GM18507 (cell line): ENCODE measurements around the gene CSF1.

Experiments used
- DNase-seq: peaks from one replicate; pipeline ENCODE4 v3.0.0; 2011; ENCODE audit warnings: low read depth; ENCODE audit not compliant: insufficient read length; ENCODE audit errors: extremely low spot score
- FAIRE-seq: peaks from 2 replicates; lab custom pipeline; 2011; peaks lifted over from hg19 to GRCh38; lab: Jason Lieb, UNC

The CSF1 gene

GRCh38 chr1:109960745-109961094 lies 50.1 kb downstream of the CSF1 start:
- DNase-seq (no peak), FAIRE-seq (no peak)

GRCh38 chr1:109963864-109964263 lies 53.2 kb downstream of the CSF1 start:
- FAIRE-seq (no peak), DNase-seq (no peak)

DNA sequence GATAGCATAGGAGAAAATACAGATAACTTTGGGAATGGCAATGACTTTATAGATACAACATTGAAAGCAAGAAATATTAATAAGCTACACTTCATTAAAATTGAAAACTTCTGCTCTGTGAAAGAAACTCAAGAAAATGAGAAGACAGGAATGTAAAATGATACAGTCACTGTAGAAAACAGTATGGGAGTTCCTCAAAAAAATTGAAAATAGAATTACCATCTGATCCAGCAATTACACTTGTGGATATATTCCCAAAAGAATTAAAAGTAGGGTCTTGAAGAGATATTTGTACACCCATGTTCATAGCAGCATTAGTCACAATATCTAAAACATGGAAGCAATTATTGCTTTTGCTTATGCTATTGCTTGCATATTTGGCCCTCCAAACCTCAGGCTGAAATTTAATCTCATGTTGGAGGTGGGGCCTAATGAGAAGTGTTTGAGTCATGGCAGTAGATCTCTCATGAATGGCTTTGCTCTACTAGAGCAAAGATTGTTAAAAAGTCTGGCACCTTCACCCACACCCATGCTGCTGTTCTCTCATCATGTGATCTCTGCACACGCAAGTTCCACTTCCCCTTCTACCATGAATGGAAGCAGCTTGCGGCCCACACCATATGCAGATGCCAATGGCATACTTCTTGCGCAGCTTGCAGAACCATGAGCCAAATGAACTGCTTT lies 58.6 kb downstream of the CSF1 start:
- no peak for DNase-seq
- peak; percentile 56 for FAIRE-seq

DNA sequence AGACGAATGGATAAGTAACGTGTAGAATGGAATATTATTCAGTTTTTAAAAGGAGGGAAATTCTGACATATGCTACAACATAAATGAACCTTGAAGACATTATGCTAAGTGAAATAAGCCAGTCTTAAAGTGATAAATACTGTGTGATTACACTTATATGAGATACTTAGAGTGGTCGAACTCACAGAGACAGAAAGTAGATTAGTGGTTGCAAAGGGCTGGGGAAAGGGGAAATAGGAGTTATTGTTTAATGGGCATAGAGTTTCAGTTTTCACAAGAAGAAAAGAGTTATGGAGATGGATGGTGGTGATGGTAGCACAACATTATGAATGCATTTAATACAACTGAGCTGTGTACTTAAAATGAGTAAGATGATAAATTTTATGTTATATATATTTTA lies 59.3 kb downstream of the CSF1 start:
- no peak for DNase-seq
- peak; percentile 38 for FAIRE-seq

- FAIRE-seq (no peak), DNase-seq (no peak)
Measured at GRCh38 chr1:109971559-109971958, 60.9 kb downstream of the CSF1 start.

DNA sequence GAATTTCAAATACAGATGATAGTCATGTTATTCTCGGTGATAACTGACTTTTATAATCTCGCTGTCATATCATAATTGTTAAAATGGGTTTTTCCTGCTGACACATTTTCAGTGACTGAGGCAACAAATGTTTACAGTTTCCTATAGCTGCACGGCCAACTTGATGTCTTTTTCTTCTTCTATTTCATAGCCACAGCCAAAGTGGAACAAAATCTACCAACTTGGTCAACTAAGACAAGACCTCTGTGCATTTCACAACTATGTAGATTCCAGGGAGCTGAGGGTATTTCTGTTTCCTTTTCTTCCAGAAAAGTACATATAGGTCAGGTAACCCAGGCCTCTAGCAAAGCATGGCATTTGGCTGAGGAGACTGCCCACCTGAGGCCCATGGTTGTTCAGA lies 63.5 kb downstream of the CSF1 start:
- no peak for DNase-seq
- no peak for FAIRE-seq

DNA sequence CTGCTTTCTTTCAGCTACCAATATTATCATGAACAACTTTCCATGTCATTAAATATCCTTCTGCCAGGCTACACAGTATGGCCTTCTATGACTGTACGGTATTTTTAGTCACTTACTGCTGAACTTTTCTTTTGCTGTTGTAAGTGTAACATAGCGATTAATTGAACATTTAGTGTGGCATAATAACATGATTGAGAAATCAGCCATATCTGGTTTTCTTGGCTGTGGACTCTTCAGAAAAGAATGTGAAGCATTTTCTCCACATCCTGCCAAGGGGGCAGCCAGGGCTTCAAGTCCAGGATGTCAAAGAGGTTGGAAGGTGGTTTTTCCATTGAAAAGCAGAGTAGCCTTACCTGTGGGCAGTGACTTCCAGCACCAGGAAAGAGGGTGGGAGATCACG lies 65.1 kb downstream of the CSF1 start:
- DNase-seq = no peak
- FAIRE-seq = no peak

DNA sequence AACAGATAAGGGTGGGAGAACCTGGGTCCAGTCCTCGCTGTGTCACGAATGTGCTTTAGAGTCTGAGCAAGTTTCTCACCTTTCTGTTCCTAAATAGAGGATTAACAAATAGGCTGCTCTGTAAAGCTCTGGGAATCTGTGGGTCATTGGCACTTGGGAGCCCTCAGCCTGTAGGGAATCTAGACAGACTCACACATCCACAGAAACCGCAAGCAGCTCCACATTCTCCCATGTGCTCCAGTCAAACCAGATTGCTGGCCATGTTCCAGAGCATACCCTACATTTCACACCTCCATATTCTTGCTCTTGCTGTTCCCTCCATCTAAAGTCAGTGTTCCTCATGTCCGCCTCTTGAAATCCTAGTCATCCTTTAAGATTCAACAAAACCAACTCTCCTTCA lies 66.1 kb downstream of the CSF1 start:
- FAIRE-seq (no peak), DNase-seq (no peak)

DNA sequence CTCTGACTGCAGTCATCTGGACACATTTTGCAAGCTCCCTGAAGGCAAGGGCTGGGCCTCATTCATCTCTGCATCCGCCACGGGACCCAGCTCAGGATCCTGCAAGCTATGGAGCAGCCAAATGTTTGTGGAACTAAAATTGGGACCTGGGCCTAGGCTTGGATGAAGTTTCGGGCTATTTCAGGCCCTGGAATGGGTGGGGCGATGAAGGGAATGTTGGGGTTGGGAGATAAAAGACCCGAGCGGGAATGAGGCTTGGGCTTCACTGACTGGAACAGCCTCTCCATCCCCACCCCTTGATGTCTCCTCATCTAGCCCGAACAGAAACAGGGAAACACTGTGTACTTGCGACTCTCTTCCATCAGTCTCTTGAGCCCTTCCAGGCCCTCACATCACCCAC lies 66.6 kb downstream of the CSF1 start:
- DNase-seq = no peak
- no peak for FAIRE-seq

- FAIRE-seq (no peak), DNase-seq (no peak)
Measured at GRCh38 chr1:109977657-109978378, 67.2 kb downstream of the CSF1 start.

DNA sequence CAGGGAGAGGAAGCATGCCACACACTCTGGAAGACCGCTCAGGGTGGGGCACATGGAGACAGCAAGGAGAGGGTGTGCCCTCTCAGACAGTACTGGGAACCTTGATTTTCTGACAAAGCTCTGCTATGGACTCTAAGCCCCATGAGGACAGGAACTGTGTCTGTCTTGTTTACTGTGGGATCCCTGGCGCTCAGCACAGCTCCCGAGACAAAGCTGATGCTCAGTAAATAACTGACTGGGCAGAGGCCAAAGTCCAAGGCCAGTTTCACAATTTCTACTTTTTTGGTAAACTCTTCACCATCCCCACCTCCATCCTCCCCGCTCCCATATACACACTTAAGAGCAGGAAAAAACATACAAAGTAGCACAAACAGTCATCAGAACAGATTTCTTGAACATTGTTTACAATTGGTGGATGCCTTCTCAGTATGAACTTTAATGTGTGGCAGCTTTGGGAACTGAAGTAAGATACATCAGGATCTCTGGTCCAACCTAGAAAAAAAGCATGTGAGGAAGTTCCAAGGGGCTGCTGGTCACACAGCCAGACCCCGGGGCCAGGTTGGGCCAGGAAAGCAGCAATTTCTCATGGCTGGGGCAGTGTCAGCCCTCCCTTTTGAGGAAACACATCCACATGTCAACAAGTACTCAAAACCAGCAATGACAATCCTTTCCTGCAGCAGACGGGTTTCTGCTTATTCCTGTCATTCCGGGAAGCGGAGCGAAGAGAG lies 68.3 kb downstream of the CSF1 start:
- DNase-seq (no peak), FAIRE-seq (no peak)

DNA sequence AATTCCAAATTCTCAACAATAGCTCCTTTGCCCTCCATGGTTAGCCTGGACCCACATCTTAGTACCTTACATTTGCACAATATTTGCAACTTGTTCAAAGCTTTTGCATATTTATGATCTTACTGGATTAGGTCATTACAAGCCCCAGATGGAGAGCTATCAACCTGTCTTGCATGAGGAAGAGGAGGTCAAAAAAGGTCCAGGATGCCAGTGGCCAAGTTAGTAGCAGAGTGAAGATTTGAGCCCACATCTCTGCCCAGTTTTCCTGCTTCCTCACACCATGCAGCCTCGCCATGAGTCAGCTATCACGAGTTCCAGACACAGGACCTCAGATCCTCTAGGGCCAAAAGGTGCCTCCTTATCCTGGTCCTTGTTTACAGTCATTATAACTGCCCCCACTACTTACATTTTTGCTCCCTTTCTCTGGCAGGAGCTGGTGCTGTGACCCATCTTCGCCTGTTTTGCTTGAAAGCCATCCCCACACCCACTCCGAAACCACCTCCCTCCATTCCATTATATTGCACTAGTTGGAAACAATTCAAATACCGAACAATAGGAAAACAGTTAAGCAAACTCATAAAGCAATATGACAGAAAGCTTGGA lies 68.9 kb downstream of the CSF1 start:
- no peak for FAIRE-seq
- DNase-seq = no peak
